HepG2 (cell line): ENCODE measurements around the gene ARHGAP45. TPM values are rescaled to one million over a fixed set of nuclear protein-coding genes. Genes with fewer than 3 reads are reported as not detected.

Experiments
- DMAP1 ChIP-seq: IDR thresholded peaks from 2 replicates; pipeline ENCODE4 v1.6.1; 2016
- DR1 ChIP-seq: sonication (generic); formaldehyde crosslinking; IDR thresholded peaks from 2 replicates; pipeline ENCODE4 v1.8.0; 2021; ENCODE audit warnings: mild to moderate bottlenecking, missing genetic modification reagents, inconsistent platforms
- EED ChIP-seq: sonication (generic); formaldehyde crosslinking; IDR thresholded peaks from 2 replicates; pipeline ENCODE4 v1.5.0; 2020; ENCODE audit warnings: mild to moderate bottlenecking, missing genetic modification reagents
- ELF1 ChIP-seq: sonication (generic); formaldehyde crosslinking; IDR thresholded peaks from 2 replicates; pipeline ENCODE4 v1.4.0; 2020; ENCODE audit warnings: missing genetic modification reagents
- KDM6A ChIP-seq: IDR thresholded peaks from 2 replicates; pipeline ENCODE4 v1.6.1; 2016; ENCODE audit warnings: low read depth
- KLF12 ChIP-seq: sonication (generic); formaldehyde crosslinking; IDR thresholded peaks from 2 replicates; pipeline ENCODE4 v1.4.0; 2020; ENCODE audit warnings: missing genetic modification reagents, borderline replicate concordance
- MAX ChIP-seq: IDR thresholded peaks from 2 replicates; pipeline ENCODE4 v1.6.1; 2012; ENCODE audit warnings: inconsistent platforms
- MYNN ChIP-seq: sonication (generic); formaldehyde crosslinking; IDR thresholded peaks from 2 replicates; pipeline ENCODE4 v1.4.0; 2020; ENCODE audit warnings: mild to moderate bottlenecking, low read depth, missing genetic modification reagents
- NFYC ChIP-seq: IDR thresholded peaks from 2 replicates; pipeline ENCODE4 v1.6.1; 2016; ENCODE audit warnings: missing genetic modification reagents, missing compliant biosample characterization
- PHF20 ChIP-seq: sonication (generic); formaldehyde crosslinking; IDR thresholded peaks from 2 replicates; pipeline ENCODE4 v1.5.0; 2020; ENCODE audit warnings: mild to moderate bottlenecking, missing genetic modification reagents
- RBM22 ChIP-seq: fragments of 200-400 bp; formaldehyde crosslinking; optimal IDR thresholded peaks from 2 replicates; pipeline ENCODE3; 2017; ENCODE audit warnings: mild to moderate bottlenecking, low read length, moderate library complexity
- RERE ChIP-seq: IDR thresholded peaks from 2 replicates; pipeline ENCODE4 v1.6.1; 2016; ENCODE audit warnings: low read depth, missing genetic modification reagents, missing compliant biosample characterization
- SALL1 ChIP-seq: sonication (generic); formaldehyde crosslinking; IDR thresholded peaks from 2 replicates; pipeline ENCODE4 v1.8.0; 2022; ENCODE audit warnings: mild to moderate bottlenecking, missing genetic modification reagents
- SMYD3 ChIP-seq: sonication (generic); formaldehyde crosslinking; IDR thresholded peaks from 2 replicates; pipeline ENCODE4 v1.8.1; 2023; ENCODE audit warnings: mild to moderate bottlenecking, missing genetic modification reagents
- SRSF4 ChIP-seq: fragments of 200-400 bp; formaldehyde crosslinking; IDR thresholded peaks from one replicate; pipeline ENCODE4 v1.6.1; 2018; ENCODE audit warnings: mild to moderate bottlenecking, low read depth, low read length, moderate library complexity; ENCODE audit not compliant: poor library complexity, severe bottlenecking
- STAT5B ChIP-seq: sonication (generic); formaldehyde crosslinking; IDR thresholded peaks from 2 replicates; pipeline ENCODE4 v1.4.0; 2020; ENCODE audit warnings: missing genetic modification reagents
- WIZ ChIP-seq: sonication (generic); formaldehyde crosslinking; IDR thresholded peaks from 2 replicates; pipeline ENCODE4 v1.5.1; 2020; ENCODE audit warnings: mild to moderate bottlenecking, missing genetic modification reagents
- ZFX ChIP-seq: sonication (generic); formaldehyde crosslinking; IDR thresholded peaks from 2 replicates; pipeline ENCODE4 v1.4.0; 2020; ENCODE audit warnings: mild to moderate bottlenecking, low read depth, missing genetic modification reagents, moderate library complexity
- ZMYM4 ChIP-seq: sonication (generic); formaldehyde crosslinking; IDR thresholded peaks from 2 replicates; pipeline ENCODE4 v1.8.1; 2023; ENCODE audit warnings: mild to moderate bottlenecking, missing genetic modification reagents
- ZNF136 ChIP-seq: sonication (generic); formaldehyde crosslinking; IDR thresholded peaks from 2 replicates; pipeline ENCODE4 v1.8.1; 2022; ENCODE audit warnings: low read depth, mild to moderate bottlenecking, moderate library complexity, missing genetic modification reagents
- ZNF432 ChIP-seq: sonication (generic); formaldehyde crosslinking; IDR thresholded peaks from 2 replicates; pipeline ENCODE4 v1.5.0; 2020; ENCODE audit warnings: missing genetic modification reagents, mild to moderate bottlenecking, borderline replicate concordance
- ZNF563 ChIP-seq: sonication (generic); formaldehyde crosslinking; IDR thresholded peaks from 2 replicates; pipeline ENCODE4 v1.8.0; 2022; ENCODE audit warnings: mild to moderate bottlenecking, moderate library complexity, missing genetic modification reagents
- ZNF766 ChIP-seq: sonication (generic); formaldehyde crosslinking; IDR thresholded peaks from 2 replicates; pipeline ENCODE4 v1.5.0; 2020; ENCODE audit warnings: missing genetic modification reagents, borderline replicate concordance
- ZNF768 ChIP-seq: sonication (generic); formaldehyde crosslinking; IDR thresholded peaks from 2 replicates; pipeline ENCODE4 v1.4.0; 2020; ENCODE audit warnings: missing genetic modification reagents
- ZNF790 ChIP-seq: sonication (generic); formaldehyde crosslinking; IDR thresholded peaks from 2 replicates; pipeline ENCODE4 v1.8.0; 2022; ENCODE audit warnings: missing genetic modification reagents, mild to moderate bottlenecking, borderline replicate concordance
- ZSCAN20 ChIP-seq: sonication (generic); formaldehyde crosslinking; IDR thresholded peaks from 2 replicates; pipeline ENCODE4 v1.4.0; 2020; ENCODE audit warnings: missing genetic modification reagents, mild to moderate bottlenecking, borderline replicate concordance
- polyA plus RNA-seq, 8 experiments: library from polyadenylated mRNA; depleted of rRNA in 3 of 8; stranded (reverse) in 7 of 8; unstranded in 1 of 8; fragments of >200 nt; fragmentation: Illumina TruSeq in 4 of 8; extraction: Trizol in 4 of 8; gene quantifications; 2 replicates each; pipeline versions ENCODE4 v1.2.1 to v1.2.3, GENCODE V29; 2011 to 2016; ENCODE audit warnings: low read depth in 4 of 8, missing spikeins in 1 of 8, mixed read lengths in 1 of 8; ENCODE audit not compliant: insufficient read depth in 1 of 8
- total RNA-seq, 5 experiments: library from RNA; depleted of rRNA; stranded (reverse); fragments of >200 nt; fragmentation: Illumina TruSeq; extraction: Trizol; gene quantifications; 2 replicates each; pipeline ENCODE4 v1.2.3, GENCODE V29; 2016; ENCODE audit warnings: low read depth in 1 of 5

The ARHGAP45 gene
- total and polyA plus RNA-seq, 2 of the 13 experiments (the other 11 are each of a cell fraction or from before 2014, with no cell fraction given): 0.84 to 32.0 TPM

DNA sequence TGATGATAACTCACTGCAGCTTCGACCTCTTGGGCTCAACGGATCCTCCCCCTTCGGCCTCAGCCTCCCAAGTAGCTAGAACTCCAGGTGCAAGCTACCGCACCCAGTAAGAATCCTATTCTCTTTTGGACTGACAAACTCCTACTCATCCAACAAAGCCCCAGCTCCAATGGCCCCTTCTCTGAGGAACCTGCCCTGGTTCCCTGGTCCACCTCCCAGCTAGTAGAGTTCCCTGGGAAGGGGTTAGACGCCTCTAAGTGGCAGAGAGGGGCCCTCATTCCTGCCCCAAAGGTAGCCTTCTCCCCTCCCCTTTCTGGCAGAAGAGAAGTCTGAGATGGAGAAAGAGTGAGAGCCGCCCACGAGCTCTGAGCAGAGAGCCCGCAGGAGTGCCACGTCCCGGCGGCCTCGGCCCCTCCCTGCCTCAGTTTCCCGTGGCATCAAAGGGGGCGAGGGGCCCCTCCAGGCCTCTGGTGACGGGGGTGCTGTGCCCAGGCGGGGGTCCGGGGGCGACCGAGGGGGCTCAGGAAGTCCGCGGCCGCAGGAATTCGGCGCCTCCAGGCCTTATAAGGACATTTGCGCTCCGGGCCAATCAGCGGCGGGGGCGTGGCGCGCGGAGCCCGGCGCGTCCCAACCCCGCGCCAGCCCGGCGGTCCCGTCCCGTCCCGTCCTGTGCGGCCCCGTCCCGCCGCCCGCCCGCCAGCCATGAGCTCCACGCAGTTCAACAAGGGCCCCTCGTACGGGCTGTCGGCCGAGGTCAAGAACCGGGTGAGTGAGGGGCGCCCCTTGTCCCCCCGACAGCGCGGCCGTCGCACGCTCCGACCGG is 40.8 kb upstream of the ARHGAP45 start, which contains the start of gene CNN2 (continued):
- peak; percentile 28; the same call in 1 of the 2 replicates for TF ChIP-seq ZNF563 (CRISPR knock-in tag)
- TF ChIP-seq ZSCAN20 (CRISPR knock-in tag): 0 out of 2 replicates have a peak, but pooled peaks have one; percentile 7
- TF ChIP-seq SMYD3 (CRISPR knock-in tag): 0 out of 2 replicates have a peak, but pooled peaks have one; percentile 55
- no peak; the same call in 1 of the 2 replicates for TF ChIP-seq MAX
- 0 out of 2 replicates have a peak, but pooled peaks have one; percentile 33 for TF ChIP-seq DMAP1 (CRISPR knock-in tag)
- TF ChIP-seq ZNF766 (CRISPR knock-in tag): 0 out of 2 replicates have a peak, but pooled peaks have one; percentile 35
- TF ChIP-seq WIZ: no peak
- no peak for TF ChIP-seq DR1 (CRISPR knock-in tag)
- peak; percentile 28; the same call in 1 of the 2 replicates for TF ChIP-seq ZFX (CRISPR knock-in tag)
- 0 out of 2 replicates have a peak, but pooled peaks have one; percentile 14 for TF ChIP-seq ZMYM4 (CRISPR knock-in tag)
- TF ChIP-seq ELF1 (CRISPR knock-in tag): no peak; the same call in 1 of the 2 replicates
- TF ChIP-seq MYNN (CRISPR knock-in tag): peak; percentile 22; the same call in 1 of the 2 replicates
- peak; percentile 41; the same call in 1 of the 2 replicates for TF ChIP-seq ZNF768 (CRISPR knock-in tag)
- TF ChIP-seq KDM6A (CRISPR knock-in tag): no peak
- TF ChIP-seq ZNF136 (CRISPR knock-in tag): no peak
- TF ChIP-seq SALL1 (CRISPR knock-in tag): 0 out of 2 replicates have a peak, but pooled peaks have one; percentile 15
- TF ChIP-seq RERE (CRISPR knock-in tag): no peak
- 0 out of 2 replicates have a peak, but pooled peaks have one; percentile 48 for TF ChIP-seq ZNF790 (CRISPR knock-in tag)
- no peak for TF ChIP-seq STAT5B (CRISPR knock-in tag)
- TF ChIP-seq NFYC (CRISPR knock-in tag): peak; percentile 52; the same call in 1 of the 2 replicates
- TF ChIP-seq EED: no peak
- TF ChIP-seq PHF20 (CRISPR knock-in tag): no peak
- TF ChIP-seq ZNF432: no peak
- no peak for TF ChIP-seq RBM22
- peak; percentile 62; the same call in 1 of the 2 replicates for TF ChIP-seq KLF12 (CRISPR knock-in tag)
- TF ChIP-seq SRSF4: no peak
